Amniotic epithelial cell (primary cell): Measurements from ENCODE around the gene COL9A1.

Experiments
- DNase-seq: peaks from one replicate; pipeline ENCODE4 v3.0.0-alpha.2; 2010; ENCODE audit warnings: low read depth

COL9A1 gene

DNA sequence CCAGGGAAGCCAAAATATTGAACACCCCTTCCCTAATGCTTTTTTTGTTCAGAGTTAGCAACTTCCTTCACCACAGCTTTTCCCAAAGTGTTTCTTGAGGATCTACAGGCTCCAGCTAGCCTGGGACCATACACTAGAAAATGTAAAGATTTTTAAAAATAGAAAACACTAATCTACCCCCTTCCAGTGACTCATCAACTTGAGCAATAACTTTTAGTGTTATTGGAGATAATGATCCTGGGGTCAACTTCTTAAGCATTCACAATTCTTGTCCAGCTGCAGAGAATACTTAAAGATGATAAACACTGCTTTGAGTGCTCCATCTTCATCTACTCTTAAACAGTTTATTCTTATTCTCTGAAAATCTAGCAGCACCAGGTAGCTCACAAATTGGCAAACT is 131.6 kb downstream of the COL9A1 start:
- no peak for DNase-seq

DNA sequence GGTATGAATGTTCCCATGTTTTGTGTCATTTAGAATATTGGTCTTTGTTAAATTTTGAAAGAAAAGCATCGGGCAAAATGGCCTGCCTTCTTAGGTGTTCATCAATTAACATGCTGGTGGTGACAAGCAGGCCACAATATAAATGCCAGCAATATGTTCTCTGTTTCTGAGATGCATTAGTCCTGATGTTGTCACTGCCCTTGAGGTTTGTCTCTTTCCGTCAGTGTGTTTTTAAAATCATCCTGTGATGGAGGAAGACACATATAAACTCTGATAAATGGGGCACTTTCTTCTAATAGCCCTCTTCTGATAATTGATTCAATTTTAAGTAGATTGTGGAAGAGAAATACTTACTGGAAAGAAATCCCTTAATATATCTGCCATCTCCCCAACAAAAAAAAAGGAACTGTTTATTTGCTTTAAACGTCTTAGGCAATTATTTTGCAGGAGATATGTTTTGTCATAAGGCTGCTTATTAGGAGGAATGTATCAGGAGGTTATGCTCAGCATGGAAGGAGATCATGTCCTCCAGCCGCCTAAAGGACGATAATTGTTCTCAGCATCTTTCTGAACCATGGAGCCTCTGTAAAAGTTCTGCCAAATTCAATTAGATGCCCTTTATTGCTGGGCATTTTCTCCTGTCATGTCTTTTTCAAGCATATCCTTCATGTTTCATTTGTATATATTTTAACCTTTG is 134.1 kb downstream of the COL9A1 start:
- no peak for DNase-seq
